Naive thymus-derived CD4-positive, alpha-beta T cell (primary cell): ENCODE data around the gene NEIL3. TPM values are rescaled to one million over a fixed set of nuclear protein-coding genes. Genes with fewer than 3 reads are reported as not detected.
A peak's percentile ranks its signal among the peaks of the same experiment; 100 is the strongest.

ENCODE experiments used
- ATAC-seq: fragments of 150-1000 bp; cut with Tn5 transposase; 2 replicates; pipeline ENCODE4 v1.10.0; 2021; ENCODE audit warnings: mild to moderate bottlenecking, moderate library complexity
- CTCF ChIA-PET: fragments of 350-600 bp; sonication (Branson Sonifier 250); formaldehyde crosslinking; loops from one replicate; lab custom pipeline; 2021; ENCODE audit warnings: antibody characterized with exemption; lab: Charles Lee
- POLR2A ChIA-PET: fragments of 350-600 bp; sonication (Branson Sonifier 250); formaldehyde crosslinking; loops from one replicate; lab custom pipeline; 2021; ENCODE audit warnings: antibody characterized with exemption, inconsistent platforms; lab: Charles Lee
- DNase-seq, 9 donors: peaks; one replicate each; pipeline versions ENCODE4 v3.0.0 to v3.0.0-alpha.2; 2020 to 2022; ENCODE audit warnings: mixed read lengths in 1 of 9
- H3K27ac ChIP-seq: one replicate; pipeline ENCODE4 v1.7.0; 2013; ENCODE audit warnings: mild to moderate bottlenecking, low read depth, low read length, moderate library complexity
- H3K27me3 ChIP-seq, 2 donors: one replicate each; pipeline ENCODE4 v1.7.0; 2013; ENCODE audit warnings: low read length in 2 of 2, mild to moderate bottlenecking in 2 of 2, moderate library complexity in 2 of 2; ENCODE audit not compliant: control insufficient read depth in 2 of 2, insufficient read depth in 2 of 2
- H3K36me3 ChIP-seq, 3 experiments: 1 replicate in 2 of 3; 2 replicates in 1 of 3; pipeline ENCODE4 v1.7.0; 2013; ENCODE audit warnings: low read length in 3 of 3, mild to moderate bottlenecking in 3 of 3, moderate library complexity in 1 of 3; ENCODE audit not compliant: insufficient read depth in 3 of 3, control insufficient read depth in 2 of 3
- H3K4me1 ChIP-seq, 2 donors: one replicate each; pipeline ENCODE4 v1.7.0; 2013; ENCODE audit warnings: low read length in 2 of 2, mild to moderate bottlenecking in 2 of 2, moderate library complexity in 1 of 2; ENCODE audit not compliant: control insufficient read depth in 2 of 2, insufficient read depth in 2 of 2
- H3K4me3 ChIP-seq: 2 replicates; pipeline ENCODE4 v1.7.0; 2013; ENCODE audit warnings: mild to moderate bottlenecking, low read length
- H3K9me3 ChIP-seq, 3 experiments: 1 replicate in 2 of 3; 2 replicates in 1 of 3; pipeline ENCODE4 v1.7.0; 2013; ENCODE audit warnings: low read length in 3 of 3; ENCODE audit not compliant: control insufficient read depth in 2 of 3
- H3K27ac Mint-ChIP-seq, 9 donors: one replicate each; pipeline ENCODE4 v1.8.0; 2020 to 2022; ENCODE audit warnings: mixed read lengths in 9 of 9, mild to moderate bottlenecking in 8 of 9, moderate library complexity in 5 of 9, inconsistent platforms in 2 of 9
- H3K27me3 Mint-ChIP-seq, 5 donors: one replicate each; pipeline ENCODE4 v1.8.0; 2021 to 2022; ENCODE audit warnings: mixed read lengths in 5 of 5, mild to moderate bottlenecking in 1 of 5
- H3K36me3 Mint-ChIP-seq, 5 donors: one replicate each; pipeline ENCODE4 v1.8.0; 2020 to 2022; ENCODE audit warnings: mixed read lengths in 5 of 5, mild to moderate bottlenecking in 3 of 5, inconsistent platforms in 1 of 5
- H3K4me1 Mint-ChIP-seq, 7 donors: one replicate each; pipeline ENCODE4 v1.8.0; 2020 to 2022; ENCODE audit warnings: mixed read lengths in 7 of 7, mild to moderate bottlenecking in 3 of 7, inconsistent platforms in 1 of 7
- H3K4me3 Mint-ChIP-seq, 10 donors: one replicate each; pipeline ENCODE4 v1.8.0; 2020 to 2022; ENCODE audit warnings: mild to moderate bottlenecking in 10 of 10, mixed read lengths in 10 of 10, moderate library complexity in 6 of 10, inconsistent platforms in 2 of 10
- H3K9me3 Mint-ChIP-seq, 11 donors: one replicate each; pipeline ENCODE4 v1.8.0; 2020 to 2022; ENCODE audit warnings: mixed read lengths in 11 of 11, mild to moderate bottlenecking in 4 of 11, inconsistent platforms in 1 of 11, moderate library complexity in 1 of 11
- intact Hi-C, 2 donors: fragments of 100-400 bp; cut with micrococcal nuclease; formaldehyde crosslinking; loops; one replicate each; pipeline ENCODE4 v1.15.1; 2023
- polyA plus RNA-seq, 2 donors: library from polyadenylated mRNA; unstranded; fragments of 300-500 nt; fragmentation: Illumina TruSeq; gene quantifications; one replicate each; pipeline ENCODE4 v1.2.3, GENCODE V29; 2021
- total RNA-seq, 6 experiments: library from RNA in 5 of 6; stranded (reverse) in 5 of 6; gene quantifications; 1 replicate in 5 of 6; 2 replicates in 1 of 6; pipeline ENCODE4 v1.2.3 and lab custom pipeline; 2021 to 2026

The NEIL3 gene
- total and polyA plus RNA-seq, 7 experiments from 2014 or later: 0.37 to 24.7 (median 2.4) TPM; not detected in 4

- Mint-ChIP-seq H3K4me1 (peaks cover 4 to 48% (median 20%) of the 10 kb centered on the region in 7 donors), H3K36me3 (peaks cover 0 to 6% (median 0%) of the 10 kb centered on the region in 5 donors), H3K27ac (peak overlapping the region; percentile 25 to 93 (median 82)), H3K4me3 (peak overlapping the region; percentile 81 to 95 (median 89)), H3K27me3 (peaks cover 0 to under 1% (median 0%) of the 10 kb centered on the region in 5 donors), H3K9me3 (no peaks in the 10 kb centered on the region)
- H3K27ac ChIP-seq: peak overlapping the region; percentile 69
- peaks cover 0 to 13% of the 10 kb centered on the region in 2 donors for H3K4me1 ChIP-seq
- H3K4me3 ChIP-seq: peak overlapping the region; percentile 78
- CTCF ChIA-PET: interaction anchor here (0.6 to 1.0 kb wide), 2 partner anchors 14 to 31 kb away, joined by 3 read pairs; no protein-coding TSS in a partner anchor
- DNase-seq (peak in 2 of 9 donors; percentile 9 to 19), ATAC-seq (peak; percentile 30)
- no peaks in the 10 kb centered on the region for H3K36me3 ChIP-seq
- H3K27me3 ChIP-seq: no peaks in the 10 kb centered on the region
- H3K9me3 ChIP-seq: no peaks in the 10 kb centered on the region
- POLR2A ChIA-PET: interaction anchor here (0.8 kb wide), 1 partner anchor 133 kb away, joined by 3 read pairs; the partner anchor contains the start of gene AGA
- intact Hi-C loops: loop anchor here (1.0 to 5.0 kb wide), 8 partner anchors 11 to 1112 kb away; partner anchors contain the start of genes AGA (in 2 of the 2), SPATA4 (in 1 of the 2) and SPCS3 (in 1 of the 2)
Measured at GRCh38 chr4:177308847-177309521, 690 bp upstream of the NEIL3 start.

GRCh38 chr4:177311589-177311988 lies 1.9 kb downstream of the NEIL3 start:
- ATAC-seq: no peak
- ChIA-PET CTCF (no interaction called here), POLR2A (no interaction called here)
- no peaks in the 10 kb centered on the region for H3K36me3 ChIP-seq
- H3K27ac ChIP-seq: no peak overlapping the region
- H3K36me3 Mint-ChIP-seq: peaks cover 0 to 11% (median 0%) of the 10 kb centered on the region in 5 donors
- H3K9me3 Mint-ChIP-seq: no peaks in the 10 kb centered on the region
- intact Hi-C loops: loop anchor here in 1 of 2 donors (10.0 kb wide), 2 partner anchors 407 to 1117 kb away; partner anchors contain the start of gene SPATA4
- no peaks in the 10 kb centered on the region for H3K27me3 Mint-ChIP-seq
- no peaks in the 10 kb centered on the region for H3K9me3 ChIP-seq
- H3K4me1 Mint-ChIP-seq: peaks cover 10 to 73% (median 34%) of the 10 kb centered on the region in 7 donors
- H3K4me3 ChIP-seq: no peak overlapping the region
- H3K4me3 Mint-ChIP-seq: peak overlapping the region in 1 of 10 donors; percentile 87
- DNase-seq: no peak
- no peaks in the 10 kb centered on the region for H3K27me3 ChIP-seq
- peaks cover 4 to 13% of the 10 kb centered on the region in 2 donors for H3K4me1 ChIP-seq
- H3K27ac Mint-ChIP-seq: peak overlapping the region in 1 of 9 donors; percentile 41

- no peaks in the 10 kb centered on the region for H3K9me3 ChIP-seq
- ChIA-PET CTCF (interaction anchor here (1.0 kb wide), 1 partner anchor 9 kb away, joined by 3 read pairs; no protein-coding TSS in a partner anchor), POLR2A (interaction anchor here (0.5 kb wide), 1 partner anchor 229 kb away, joined by 3 read pairs; no protein-coding TSS in a partner anchor)
- no peaks in the 10 kb centered on the region for H3K36me3 ChIP-seq
- DNase-seq: no peak
- intact Hi-C loops: loop anchor here in 1 of 2 donors (10.0 kb wide), 2 partner anchors 408 to 1118 kb away; partner anchors contain the start of gene SPATA4
- ATAC-seq: no peak
- peaks cover 6 to 11% of the 10 kb centered on the region in 2 donors for H3K4me1 ChIP-seq
- Mint-ChIP-seq H3K9me3 (no peaks in the 10 kb centered on the region), H3K4me3 (no peak overlapping the region), H3K27ac (no peak overlapping the region), H3K27me3 (no peaks in the 10 kb centered on the region), H3K4me1 (peaks cover 17 to 82% (median 42%) of the 10 kb centered on the region in 7 donors), H3K36me3 (peaks cover 0 to 14% (median 0%) of the 10 kb centered on the region in 5 donors)
- H3K27ac ChIP-seq: no peak overlapping the region
- no peaks in the 10 kb centered on the region for H3K27me3 ChIP-seq
- H3K4me3 ChIP-seq: no peak overlapping the region
Measured at GRCh38 chr4:177313263-177313662, 3.6 kb downstream of the NEIL3 start.

- H3K27me3 ChIP-seq: no peaks in the 10 kb centered on the region
Measured at GRCh38 chr4:177315767-177316464, 6.2 kb downstream of the NEIL3 start.

GRCh38 chr4:177320721-177321120 lies 11.0 kb downstream of the NEIL3 start:
- ChIA-PET POLR2A (no interaction called here), CTCF (interaction anchor here (0.5 kb wide), 1 partner anchor 1801 kb away, joined by 3 read pairs; no protein-coding TSS in a partner anchor)
- Histone ChIP-seq H3K9me3 (no peaks in the 10 kb centered on the region), H3K4me3 (no peak overlapping the region), H3K27me3 (no peaks in the 10 kb centered on the region), H3K4me1 (peaks cover 6 to 12% of the 10 kb centered on the region in 2 donors), H3K27ac (no peak overlapping the region), H3K36me3 (no peaks in the 10 kb centered on the region)
- Mint-ChIP-seq H3K27me3 (no peaks in the 10 kb centered on the region), H3K27ac (peak overlapping the region in 3 of 9 donors; percentile 33 to 81 (median 53)), H3K9me3 (peaks cover 0 to 4% (median 0%) of the 10 kb centered on the region in 11 donors), H3K4me3 (peak overlapping the region in 3 of 10 donors; percentile 49 to 65 (median 53)), H3K4me1 (peaks cover 12 to 83% (median 37%) of the 10 kb centered on the region in 7 donors), H3K36me3 (peaks cover 0 to 35% (median 0%) of the 10 kb centered on the region in 5 donors)
- DNase-seq: no peak
- intact Hi-C loops: loop anchor here (1.0 kb wide), 2 partner anchors 10 to 11 kb away; partner anchors contain the start of gene NEIL3 (in 1 of the 2)
- no peak for ATAC-seq

More at GRCh38 chr4:177315767-177316464, 6.2 kb downstream of the NEIL3 start:
- Mint-ChIP-seq H3K4me3 (peak overlapping the region in 9 of 10 donors; percentile 40 to 79 (median 70)), H3K27me3 (no peaks in the 10 kb centered on the region), H3K9me3 (peaks cover 0 to 3% (median 0%) of the 10 kb centered on the region in 11 donors), H3K4me1 (peaks cover 13 to 92% (median 36%) of the 10 kb centered on the region in 7 donors), H3K36me3 (peaks cover 0 to 26% (median 0%) of the 10 kb centered on the region in 5 donors), H3K27ac (peak overlapping the region in 7 of 9 donors; percentile 4 to 84 (median 58))
- Histone ChIP-seq H3K4me3 (peak overlapping the region; percentile 33), H3K27ac (peak overlapping the region; percentile 44), H3K36me3 (no peaks in the 10 kb centered on the region), H3K4me1 (peaks cover 6 to 8% of the 10 kb centered on the region in 2 donors), H3K9me3 (no peaks in the 10 kb centered on the region)
- POLR2A ChIA-PET: no interaction called here
- peak; percentile 62 for ATAC-seq
- DNase-seq: no peak
- CTCF ChIA-PET: no interaction called here
- intact Hi-C loops: loop anchor here in 1 of 2 donors (10.0 kb wide), 2 partner anchors 411 to 1121 kb away; partner anchors contain the start of gene SPATA4

GRCh38 chr4:177321647-177322046 lies 12.0 kb downstream of the NEIL3 start:
- no peak overlapping the region for H3K4me3 ChIP-seq
- Mint-ChIP-seq H3K36me3 (peaks cover 0 to 41% (median 0%) of the 10 kb centered on the region in 5 donors), H3K4me3 (no peak overlapping the region), H3K4me1 (peaks cover 6 to 80% (median 30%) of the 10 kb centered on the region in 7 donors), H3K27me3 (no peaks in the 10 kb centered on the region), H3K27ac (peak overlapping the region in 1 of 9 donors; percentile 40), H3K9me3 (peaks cover 0 to 4% (median 0%) of the 10 kb centered on the region in 11 donors)
- intact Hi-C loops: no loop called here
- DNase-seq (no peak), ATAC-seq (no peak)
- CTCF ChIA-PET: no interaction called here
- no peaks in the 10 kb centered on the region for H3K36me3 ChIP-seq
- peaks cover 1 to 18% of the 10 kb centered on the region in 2 donors for H3K4me1 ChIP-seq
- H3K27ac ChIP-seq: no peak overlapping the region
- H3K27me3 ChIP-seq: no peaks in the 10 kb centered on the region
- POLR2A ChIA-PET: no interaction called here
- no peaks in the 10 kb centered on the region for H3K9me3 ChIP-seq
